GM12878 (cell line): ENCODE data around the gene PINK1. TPM values are rescaled to one million over a fixed set of nuclear protein-coding genes. Genes with fewer than 3 reads are reported as not detected.

Source experiments
- ATAC-seq: fragments of 200-7000 bp; cut with Tn5 transposase; 3 replicates; pipeline ENCODE4 v1.9.1; 2020; ENCODE audit warnings: mild to moderate bottlenecking, moderate library complexity
- BruUV-seq: library from RNA; stranded (reverse); fragments of 400-500 nt; replicated peaks from 2 replicates; lab custom pipeline; 2021; lab: Mats Ljungman, UMichigan
- CTCF ChIA-PET: fragments of 300-600 bp; sonication (Branson Sonifier 250); formaldehyde crosslinking; extraction: SDS; loops from one replicate; lab custom pipeline; 2021; ENCODE audit warnings: inconsistent platforms; lab: Yijun Ruan, JAX
- POLR2A ChIA-PET: fragments of 350-600 bp; formaldehyde crosslinking; extraction: SDS; loops from one replicate; lab custom pipeline; 2021; ENCODE audit warnings: inconsistent platforms; lab: Charles Lee
- RAD21 ChIA-PET: fragments of 300-600 bp; sonication (Branson Sonifier 250); formaldehyde crosslinking; loops from one replicate; lab custom pipeline; 2023; ENCODE audit warnings: antibody characterized with exemption; ENCODE audit not compliant: unreplicated experiment; lab: Charles Lee
- SMC1A ChIA-PET: fragments of 300-600 bp; sonication (Branson Sonifier 250); formaldehyde crosslinking; loops from one replicate; lab custom pipeline; 2023; ENCODE audit not compliant: unreplicated experiment, uncharacterized antibody; lab: Charles Lee
- DNase-seq: peaks from one replicate; pipeline ENCODE4 v3.0.0-alpha.2; 2011; ENCODE audit warnings: low read depth, low spot score
- FAIRE-seq: peaks from 3 replicates; lab custom pipeline; 2011; peaks lifted over from hg19 to GRCh38; lab: Jason Lieb, UNC
- H2AFZ ChIP-seq: 2 replicates; pipeline ENCODE4 v1.6.0; 2011; ENCODE audit warnings: low read depth, low read length, control low read depth; ENCODE audit not compliant: control insufficient read depth
- H3K27ac ChIP-seq: 2 replicates; pipeline ENCODE4 v1.5.1; 2011; ENCODE audit warnings: control low read depth; ENCODE audit not compliant: control insufficient read depth, insufficient read depth
- H3K27me3 ChIP-seq, 2 experiments: replicated peaks in 1 of 2; 2 replicates each; pipeline versions ENCODE4 v1.6.0 to v1.6.1; 2011; ENCODE audit warnings: low read length in 1 of 2; ENCODE audit not compliant: control insufficient read depth in 2 of 2, insufficient read depth in 2 of 2
- H3K36me3 ChIP-seq, 2 experiments: 2 replicates each; pipeline ENCODE4 v1.5.1; 2011; ENCODE audit warnings: low read length in 1 of 2; ENCODE audit not compliant: control insufficient read depth in 2 of 2, insufficient read depth in 2 of 2
- H3K4me1 ChIP-seq: 2 replicates; pipeline ENCODE4 v1.6.1; 2011; ENCODE audit warnings: mild to moderate bottlenecking, low read length, moderate library complexity, mixed read lengths; ENCODE audit not compliant: control insufficient read depth, insufficient read depth
- H3K4me2 ChIP-seq: 2 replicates; pipeline ENCODE4 v1.6.0; 2011; ENCODE audit warnings: control low read depth; ENCODE audit not compliant: control insufficient read depth, insufficient read depth
- H3K4me3 ChIP-seq: fragments of 200-600 bp; sonication (generic); 2 replicates; pipeline ENCODE4 v1.5.1; 2016
- H3K79me2 ChIP-seq: 2 replicates; pipeline ENCODE4 v1.6.0; 2011; ENCODE audit warnings: low read length; ENCODE audit not compliant: control insufficient read depth, insufficient read depth
- H3K9ac ChIP-seq: 2 replicates; pipeline ENCODE4 v1.8.0; 2011; ENCODE audit warnings: low read length, control low read depth, mixed read lengths; ENCODE audit not compliant: control insufficient read depth, insufficient read depth
- H3K9me3 ChIP-seq: replicated peaks from 3 replicates; pipeline ENCODE4 v1.5.1; 2011; ENCODE audit warnings: mild to moderate bottlenecking, low read length; ENCODE audit not compliant: control insufficient read depth, insufficient read depth
- H4K20me1 ChIP-seq: 2 replicates; pipeline ENCODE4 v1.6.0; 2011; ENCODE audit not compliant: control insufficient read depth, insufficient read depth
- BCLAF1 ChIP-seq: fragments of 450-650 bp; IDR thresholded peaks from 2 replicates; pipeline ENCODE4 v1.6.1; 2017; ENCODE audit warnings: antibody characterized with exemption, mild to moderate bottlenecking, moderate library complexity
- CBFB ChIP-seq: IDR thresholded peaks from 2 replicates; pipeline ENCODE4 v1.6.1; 2016; ENCODE audit warnings: antibody characterized with exemption, low read depth
- JUND ChIP-seq: IDR thresholded peaks from 2 replicates; pipeline ENCODE4 v1.6.1; 2012; ENCODE audit warnings: low read depth, mild to moderate bottlenecking, low read length, improper control_type of control experiment, moderate library complexity
- KDM1A ChIP-seq: fragments of 200-600 bp; sonication (generic); IDR thresholded peaks from 2 replicates; pipeline ENCODE4 v1.6.1; 2016; ENCODE audit warnings: borderline replicate concordance
- MEF2B ChIP-seq: fragments of 450-650 bp; IDR thresholded peaks from 2 replicates; pipeline ENCODE4 v1.6.1; 2018; ENCODE audit warnings: mild to moderate bottlenecking, moderate library complexity; ENCODE audit not compliant: partially characterized antibody, poor library complexity, severe bottlenecking
- MLLT1 ChIP-seq: fragments of 450-650 bp; IDR thresholded peaks from 2 replicates; pipeline ENCODE4 v1.6.1; 2016; ENCODE audit warnings: mild to moderate bottlenecking
- PAX8 ChIP-seq: fragments of 450-650 bp; IDR thresholded peaks from 2 replicates; pipeline ENCODE4 v1.6.1; 2017; ENCODE audit warnings: mild to moderate bottlenecking, moderate library complexity
- RAD21 ChIP-seq: IDR thresholded peaks from 2 replicates; pipeline ENCODE4 v1.6.1; 2011; ENCODE audit warnings: mild to moderate bottlenecking, low read depth, low read length, moderate library complexity; ENCODE audit not compliant: insufficient read depth
- RUNX3 ChIP-seq: IDR thresholded peaks from 2 replicates; pipeline ENCODE4 v1.6.1; 2012; ENCODE audit warnings: low read length, inconsistent platforms
- SP1 ChIP-seq: IDR thresholded peaks from one replicate; pipeline ENCODE4 v1.6.1; 2011; ENCODE audit warnings: low read depth, low read length
- SUZ12 ChIP-seq: fragments of 200-600 bp; sonication (generic); IDR thresholded peaks from one replicate; pipeline ENCODE4 v1.6.1; 2018; ENCODE audit warnings: antibody characterized with exemption, mild to moderate bottlenecking; ENCODE audit not compliant: unreplicated experiment
- USF1 ChIP-seq: IDR thresholded peaks from 2 replicates; pipeline ENCODE4 v1.6.1; 2011; ENCODE audit warnings: borderline replicate concordance, low read depth, mild to moderate bottlenecking, moderate library complexity, mixed read lengths, low read length; ENCODE audit not compliant: insufficient read depth; ENCODE audit errors: extremely low read length
- ZBTB4 ChIP-seq: fragments of 450-650 bp; formaldehyde crosslinking; IDR thresholded peaks from 2 replicates; pipeline ENCODE4 v1.4.0; 2022; ENCODE audit warnings: mild to moderate bottlenecking, moderate library complexity
- WGBS: methylation state at CpG from one replicate; pipeline ENCODE4 v1.1.6; 2016; ENCODE audit warnings: low lambda C conversion rate; ENCODE audit not compliant: insufficient replicate concordance, insufficient coverage; ENCODE audit errors: missing lambda C conversion rate; 5-methylcytosine and 5-hydroxymethylcytosine counted together
- in situ Hi-C: fragments of 300-500 bp; cut with MboI; formaldehyde crosslinking; loops from 9 replicates; pipeline ENCODE4 v1.14.3; 2018; ENCODE audit warnings: mixed read lengths
- intact Hi-C: fragments of 100-400 bp; cut with micrococcal nuclease; formaldehyde crosslinking; loops from one replicate; pipeline ENCODE4 v1.14.2; 2022; ENCODE audit not compliant: unreplicated experiment
- polyA plus RNA-seq, 11 experiments: library from polyadenylated mRNA; depleted of rRNA in 4 of 11; unstranded in 6 of 11; stranded (reverse) in 5 of 11; fragments of >200 nt; fragmentation: Nextera tagmentation in 4 of 11; fragmentation: Illumina TruSeq in 1 of 11; extraction: Ambion mirVana in 4 of 11; extraction: Trizol in 1 of 11; gene quantifications; 1 replicate in 1 of 11; 2 replicates in 10 of 11; pipeline versions ENCODE4 v1.2.1 to v1.2.3, GENCODE V29; 2011 to 2016; ENCODE audit warnings: inconsistent platforms in 2 of 11, missing spikeins in 2 of 11, low read depth in 1 of 11
- total RNA-seq, 4 experiments: library from RNA; depleted of rRNA in 3 of 4; stranded (reverse); fragments of >200 nt in 3 of 4; fragmentation: Illumina TruSeq in 1 of 4; extraction: Trizol in 1 of 4; gene quantifications; 2 replicates each; pipeline versions ENCODE4 v1.2.1 to v1.2.3, GENCODE V29; 2013 to 2021

PINK1 gene
- total and polyA plus RNA-seq, 10 of the 15 experiments (the other 5 are each of a cell fraction or from before 2014, with no cell fraction given), result 0.42 to 4.4 (median 1.9) TPM; not detected in 1

- no peak for TF ChIP-seq ZBTB4
- TF ChIP-seq CBFB, result no peak
- no peak for TF ChIP-seq KDM1A
- TF ChIP-seq BCLAF1, result no peak
Observed at GRCh38 chr1:20614131-20614579, 19.1 kb upstream of the PINK1 start (continued).

- BruUV-seq, result no TSS peak
- Histone ChIP-seq H3K4me3 (no peak overlapping the region), H3K9me3 (no peaks in the 10 kb centered on the region), H3K79me2 (no peaks in the 10 kb centered on the region), H3K27me3 (no peaks in the 10 kb centered on the region; a peak in 1 of 4 replicates), H3K36me3 (no peaks in the 10 kb centered on the region), H3K4me1 (no peaks in the 10 kb centered on the region), H3K4me2 (no peak overlapping the region), H3K9ac (no peak overlapping the region), H2AFZ (no peak overlapping the region), H3K27ac (no peak overlapping the region), H4K20me1 (no peaks in the 10 kb centered on the region)
- intact Hi-C loops (no loop called here), in situ Hi-C loops (no loop called here)
- ChIA-PET SMC1A (no interaction called here), RAD21 (no interaction called here), CTCF (no interaction called here), POLR2A (no interaction called here)
- DNase-seq (no peak), FAIRE-seq (no peak), ATAC-seq (no peak)
- 44% methylated on average over 20 of the region's 20 CpGs for WGBS
- TF ChIP-seq SP1 (no peak), RAD21 (no peak), MLLT1 (no peak), RUNX3 (no peak), JUND (no peak), SUZ12 (no peak), PAX8 (no peak), MEF2B (no peak), USF1 (no peak)
Observed at GRCh38 chr1:20615946-20616846, 17.1 kb upstream of the PINK1 start.
